Measurements from ENCODE around the gene MX1. TPM values are rescaled to one million over a fixed set of nuclear protein-coding genes. Genes with fewer than 3 reads are reported as not detected.
A peak's percentile ranks its signal among the peaks of the same experiment; 100 is the strongest.

MX1 gene
- total and polyA plus RNA-seq, 2 experiments from 2014 or later: 2.1 to 6.5 TPM

GRCh38 chr21:41460578-41461527 lies 34.8 kb downstream of the MX1 start:
- Histone ChIP-seq H3K4me2 (no peak overlapping the region), H3K4me3 (no peak overlapping the region), H3K27ac (ENCODE audit: low read depth) (no peak overlapping the region), H3K9me2 (ENCODE audit: insufficient read depth) (peaks cover 4% of the 10 kb centered on the region; the same call in 1 of the 2 replicates), H4K20me1 (replicated peaks; ENCODE audit: insufficient read depth) (no peaks in the 10 kb centered on the region), H3K4me1 (ENCODE audit: insufficient read depth) (no peaks in the 10 kb centered on the region), H2AFZ (no peak overlapping the region), H3K79me2 (replicated peaks; ENCODE audit: insufficient read depth) (no peaks in the 10 kb centered on the region), H3F3A (replicated peaks; ENCODE audit: low read depth) (no peaks in the 10 kb centered on the region), H3K36me3 (ENCODE audit: insufficient read depth) (no peaks in the 10 kb centered on the region), H3K27me3 (ENCODE audit: insufficient read depth) (no peaks in the 10 kb centered on the region)
- H3K27me3 Mint-ChIP-seq (ENCODE audit: insufficient read depth, low read depth, poor library complexity): peaks cover 6% of the 10 kb centered on the region
- peaks cover 35% of the 10 kb centered on the region for H3K36me3 Mint-ChIP-seq (ENCODE audit: low read depth)
- H3K4me3 Mint-ChIP-seq: no peak overlapping the region
- ATAC-seq (peak; percentile 92), DNase-seq (ENCODE audit: low spot score) (peak; percentile 68)
- peak overlapping the region; percentile 26; the same call in 1 of the 2 replicates for H3K27ac Mint-ChIP-seq
- H3K4me1 Mint-ChIP-seq: peaks cover 13% of the 10 kb centered on the region
- H3K9me3 Mint-ChIP-seq: peaks cover 23% of the 10 kb centered on the region
- TF ChIP-seq NANOG (IDR thresholded peaks at IDR 0.05; ENCODE audit: borderline replicate concordance): no peak
- peak; percentile 63 to 77 for TF ChIP-seq CTCF (conservative IDR thresholded peaks at IDR 0.05; ENCODE audit: low read depth in 2 of 2)

- TF ChIP-seq ETS1 (IDR thresholded peaks at IDR 0.05) (no peak), ZNF114 (CRISPR knock-in tag; IDR thresholded peaks at IDR 0.05) (no peak), EZH2 (IDR thresholded peaks at IDR 0.05; ENCODE audit: low read depth, unreplicated experiment) (no peak)
- Histone ChIP-seq H3K36me3 (ENCODE audit: insufficient read depth) (no peaks in the 10 kb centered on the region), H3F3A (replicated peaks; ENCODE audit: low read depth) (no peaks in the 10 kb centered on the region), H3K9me2 (ENCODE audit: insufficient read depth) (peaks cover 4% of the 10 kb centered on the region; the same call in 1 of the 2 replicates), H3K4me3 (no peak overlapping the region), H4K20me1 (replicated peaks; ENCODE audit: insufficient read depth) (no peaks in the 10 kb centered on the region), H3K4me2 (no peak overlapping the region), H3K4me1 (ENCODE audit: insufficient read depth) (peaks cover 6% of the 10 kb centered on the region; the same call in 1 of the 2 replicates), H2AFZ (no peak overlapping the region), H3K27me3 (ENCODE audit: insufficient read depth) (no peaks in the 10 kb centered on the region), H3K79me2 (replicated peaks; ENCODE audit: insufficient read depth) (no peaks in the 10 kb centered on the region), H3K27ac (ENCODE audit: low read depth) (no peak overlapping the region)
- Mint-ChIP-seq H3K27ac (no peak overlapping the region), H3K4me3 (no peak overlapping the region), H3K4me1 (peaks cover 25% of the 10 kb centered on the region), H3K9me3 (peaks cover 23% of the 10 kb centered on the region), H3K36me3 (ENCODE audit: low read depth) (peaks cover 69% of the 10 kb centered on the region), H3K27me3 (ENCODE audit: insufficient read depth, low read depth, poor library complexity) (peaks cover 7% of the 10 kb centered on the region)
- DNase-seq (ENCODE audit: low spot score) (no peak), ATAC-seq (no peak)
These were observed 39.2 kb downstream of the MX1 start for GRCh38 chr21:41465176-41465781.
